Measurements from ENCODE around the gene GDA.
"Not testable (repeated sequence)": the region's sequence is repeated elsewhere in the genome, so short reads cannot be mapped to it uniquely, and the experiment has no call there.

The GDA gene

DNA sequence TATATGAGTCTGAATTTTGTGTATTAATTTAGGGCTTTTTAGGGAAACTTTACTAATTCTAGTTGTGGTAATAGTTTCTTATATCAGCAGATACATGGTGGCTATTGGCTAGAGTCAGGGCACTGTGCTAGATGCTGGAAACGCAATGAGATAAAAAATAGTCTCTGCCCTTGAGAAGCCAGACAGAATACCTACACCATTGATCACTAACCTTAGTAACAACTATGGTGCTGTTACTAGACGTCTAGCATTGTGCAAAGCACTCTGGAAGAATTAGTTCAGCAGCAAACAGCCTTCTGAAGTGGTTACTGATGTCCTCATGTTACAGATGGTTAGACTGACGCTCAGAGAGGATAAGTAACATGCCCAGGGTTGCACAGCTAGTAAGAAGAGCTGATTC is 61.8 kb downstream of the GDA start:
- DNase-seq: no peak

DNA sequence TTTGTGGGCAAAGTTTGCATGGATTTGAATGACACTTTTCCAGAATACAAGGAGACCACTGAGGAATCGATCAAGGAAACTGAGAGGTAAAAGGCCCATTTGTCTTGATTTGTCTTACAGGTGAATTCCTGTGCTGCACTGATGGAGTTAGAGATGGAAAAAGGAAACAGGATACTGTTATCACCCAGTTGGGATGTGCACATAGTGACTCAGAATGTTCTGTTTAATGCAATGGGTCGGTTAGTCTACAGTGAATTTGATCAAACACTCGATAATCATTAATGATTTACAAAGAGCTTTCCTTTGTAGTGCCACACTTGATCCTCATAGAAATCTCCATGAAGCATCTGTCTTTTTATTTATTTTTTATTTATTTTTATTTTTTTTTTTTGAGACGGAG is 64.7 kb downstream of the GDA start:
- no peak for DNase-seq

DNA sequence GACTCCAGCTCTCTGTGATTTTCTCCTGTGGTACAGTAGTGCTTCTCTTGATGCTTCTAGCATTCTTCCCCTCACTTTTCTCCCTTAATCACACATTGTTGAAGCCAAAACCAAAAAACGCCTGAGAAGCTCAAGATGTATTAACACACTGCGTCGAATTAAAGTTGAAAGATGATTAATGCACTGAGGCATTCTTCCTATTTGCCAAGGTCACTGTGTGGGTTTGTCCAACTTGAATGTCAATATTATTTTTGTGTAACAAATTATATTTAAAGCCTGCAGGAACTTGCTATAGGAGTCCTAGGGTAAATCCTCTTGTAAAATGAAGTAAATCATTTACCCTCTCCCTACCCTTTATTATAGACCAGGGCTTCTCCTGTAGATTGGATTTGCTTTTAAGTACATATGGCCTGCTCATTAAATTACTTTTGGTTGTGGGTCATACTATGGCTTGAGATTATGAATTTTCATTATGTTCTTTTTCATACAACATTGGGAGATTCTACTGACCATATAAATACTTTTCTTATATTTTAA is 68.1 kb downstream of the GDA start:
- DNase-seq: no peak

DNA sequence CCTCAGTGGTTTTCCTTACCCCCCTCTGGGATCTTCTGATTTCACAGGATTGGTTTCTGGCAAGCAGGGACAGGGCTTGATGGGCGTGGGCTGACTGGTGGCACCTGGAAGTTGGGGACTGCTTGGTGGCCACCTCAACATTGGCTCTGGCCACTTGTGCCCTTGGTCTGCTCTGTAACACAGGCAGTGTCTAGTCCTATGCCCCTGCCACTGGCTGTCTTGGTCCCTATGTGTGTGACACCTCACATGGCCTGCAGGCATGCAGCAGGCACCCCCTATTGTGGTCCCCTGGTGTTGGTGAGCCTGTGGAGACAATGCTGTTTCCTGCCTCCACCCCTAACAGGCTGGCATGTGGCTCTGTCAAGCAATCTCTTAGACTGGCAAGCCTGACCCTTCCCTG is 71.3 kb downstream of the GDA start:
- DNase-seq: no peak

DNA sequence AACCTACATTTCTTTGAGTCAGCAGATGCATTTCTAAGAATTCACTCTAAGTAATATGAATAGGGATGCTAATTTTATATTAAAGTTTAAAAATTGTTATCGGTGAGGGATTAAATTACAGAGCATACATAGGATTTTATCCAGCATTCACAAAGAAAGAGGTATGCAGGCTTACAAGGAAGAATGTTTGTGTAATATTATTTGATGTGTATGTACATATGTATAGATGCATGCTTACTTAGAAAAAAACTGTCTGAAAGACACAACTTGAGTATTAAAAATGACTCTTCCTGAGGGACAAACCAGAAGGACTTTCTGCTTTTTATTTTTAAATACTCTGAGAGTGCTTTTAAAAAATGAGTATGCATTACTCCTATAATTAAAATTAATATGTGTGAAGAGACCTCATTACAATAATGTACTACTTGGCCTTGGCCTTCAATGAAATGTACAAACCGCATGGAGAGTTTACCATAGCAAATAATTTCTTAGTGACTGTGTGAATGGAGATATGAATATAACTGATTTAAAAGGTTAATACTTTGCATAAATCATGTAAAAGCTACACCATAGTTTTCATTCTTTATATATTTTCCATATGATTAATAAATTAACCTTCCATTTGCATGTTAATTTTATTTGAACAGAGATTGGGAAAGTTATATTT is 77.0 kb downstream of the GDA start:
- DNase-seq: no peak

DNA sequence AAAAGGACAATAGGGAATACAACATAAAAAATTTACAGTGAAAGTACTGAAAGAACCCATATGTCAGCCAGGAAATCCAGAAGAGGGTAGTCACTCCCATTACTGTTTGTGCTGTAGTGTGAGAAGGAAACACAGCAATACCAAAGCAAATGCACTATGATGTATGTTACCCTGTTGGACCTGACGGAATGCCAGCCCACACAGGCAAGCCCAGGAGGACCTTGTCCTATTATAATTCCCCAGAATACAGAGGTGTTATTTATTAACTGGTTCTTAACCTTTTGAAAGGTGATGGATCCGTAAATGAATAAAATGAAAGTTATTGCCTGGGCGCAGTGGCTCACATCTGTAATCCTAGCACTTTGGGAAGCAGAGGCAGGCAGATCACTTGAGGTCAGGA is 79.0 kb downstream of the GDA start:
- no peak for DNase-seq

DNA sequence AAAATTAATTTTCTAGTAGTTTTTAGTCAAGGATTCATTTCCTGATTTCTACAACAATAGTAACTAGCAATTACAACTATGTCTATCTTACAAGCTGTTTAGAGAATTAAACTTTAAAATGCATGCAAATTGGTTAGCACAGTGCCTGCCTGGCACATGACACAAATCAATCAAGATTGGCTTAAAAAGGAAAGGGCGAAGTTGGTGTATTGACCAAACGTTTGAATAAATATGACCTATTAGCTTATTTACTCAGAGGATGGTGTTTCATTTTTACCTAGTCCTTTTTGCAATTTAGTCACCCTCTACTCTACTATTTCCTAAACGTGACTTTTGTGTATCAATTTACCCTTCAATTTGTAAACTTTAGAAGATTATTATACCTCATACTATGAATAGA is 83.5 kb downstream of the GDA start:
- DNase-seq: no peak

DNA sequence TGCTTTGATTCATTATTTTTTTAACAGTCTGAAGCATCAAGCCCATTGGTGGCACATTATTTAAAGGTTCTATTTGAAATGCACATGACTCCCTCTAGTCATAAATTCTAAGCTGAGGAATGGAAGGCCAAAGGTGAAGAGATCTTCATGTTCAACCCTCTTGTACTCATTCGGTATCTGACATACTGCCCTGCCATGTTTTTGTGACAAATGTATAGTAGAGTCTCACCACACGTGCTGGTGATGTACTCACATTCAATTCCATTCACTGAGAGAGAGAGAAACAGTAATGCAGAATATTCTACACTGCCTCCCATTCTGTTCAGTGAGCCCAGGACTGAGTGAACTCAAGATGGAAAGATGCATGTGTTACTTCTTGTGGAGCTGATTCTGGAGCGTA is 98.3 kb downstream of the GDA start:
- no peak for DNase-seq

DNA sequence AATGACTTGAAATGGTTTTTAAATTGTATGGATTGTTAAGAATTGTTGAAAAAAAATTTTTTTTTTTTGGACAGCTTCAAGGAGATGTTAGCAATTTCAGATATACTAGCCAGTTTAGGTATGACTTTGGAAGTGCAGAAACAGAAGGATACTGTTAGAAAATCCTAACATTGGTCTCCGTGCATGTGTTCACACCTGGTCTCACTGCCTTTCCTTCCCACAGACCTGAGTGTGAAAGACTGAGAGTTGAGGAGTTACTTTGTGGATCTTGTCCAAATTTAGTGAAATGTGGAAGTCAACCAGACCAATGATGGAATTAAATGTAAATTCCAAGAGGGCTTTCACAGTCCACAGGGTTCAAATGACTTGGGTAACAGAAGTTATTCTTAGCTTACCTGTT is 102.3 kb downstream of the GDA start:
- no peak for DNase-seq

DNA sequence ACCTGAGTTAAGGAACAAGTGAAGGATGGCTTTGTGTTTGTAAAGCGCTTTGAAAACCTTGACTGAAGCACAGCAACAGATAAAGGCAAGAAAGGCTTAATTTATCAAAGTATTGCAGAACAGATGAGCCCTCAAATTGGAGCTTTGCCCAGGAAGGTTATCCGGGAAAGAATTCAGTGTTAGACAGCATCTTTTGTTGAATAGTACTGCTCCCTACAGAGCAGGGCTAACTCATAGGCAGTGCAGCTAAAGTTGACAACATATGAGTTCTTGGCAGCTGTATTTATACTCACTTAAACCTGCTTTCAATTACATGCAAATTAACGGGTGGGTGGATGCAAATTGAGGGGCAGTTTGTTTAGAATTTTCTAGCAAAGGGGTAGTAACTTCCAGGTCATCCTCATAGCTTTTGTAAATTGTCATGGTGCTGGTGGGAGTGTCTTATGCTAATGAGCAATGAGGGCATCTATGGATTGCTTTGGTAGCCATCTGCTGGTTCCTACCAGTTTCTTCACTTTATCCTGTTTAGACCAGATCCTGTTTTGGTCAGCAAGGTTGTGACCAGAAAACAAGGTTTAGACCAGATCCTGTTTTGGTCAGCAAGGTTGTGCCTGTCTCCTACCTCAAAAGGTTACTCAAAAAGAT is 105.8 kb downstream of the GDA start:
- no peak for DNase-seq

DNA sequence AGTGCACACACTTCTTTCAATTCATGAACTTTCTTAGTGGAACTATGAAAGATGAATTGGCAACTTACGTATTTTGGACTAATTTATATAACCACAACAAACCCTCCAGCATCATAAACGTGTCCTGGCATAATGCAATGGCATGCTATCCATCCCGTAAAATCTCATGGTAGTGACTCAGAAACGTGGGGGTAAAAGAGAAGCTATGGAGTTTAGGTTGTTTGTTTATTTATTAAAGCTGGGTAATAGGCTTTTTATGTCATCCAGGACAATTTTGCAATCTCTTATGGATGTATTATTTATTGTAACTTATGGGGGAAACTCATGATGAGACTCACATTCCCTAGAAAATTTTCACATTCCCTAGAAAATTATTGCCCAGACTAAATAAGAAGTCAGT is 106.3 kb downstream of the GDA start:
- DNase-seq: no peak

DNA sequence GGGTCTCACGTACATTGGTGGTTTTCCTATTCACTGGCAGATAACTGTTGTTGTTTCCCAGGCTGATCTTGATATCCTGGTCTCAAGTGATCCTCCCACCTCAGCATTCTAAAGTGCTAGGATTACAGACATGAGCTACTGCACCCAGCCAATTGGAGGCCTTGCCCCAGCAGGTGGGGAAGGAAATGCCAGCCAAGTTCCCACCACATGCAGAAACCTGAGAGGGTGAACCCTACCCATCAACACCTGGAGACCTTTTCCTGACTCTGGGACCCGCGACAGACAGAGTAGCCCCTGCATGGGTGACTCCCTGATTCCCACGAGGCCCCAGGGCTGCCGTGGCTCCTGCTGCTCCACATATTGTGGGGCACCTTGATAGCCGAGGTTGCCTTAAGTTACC is 107.7 kb downstream of the GDA start:
- DNase-seq: no peak

DNA sequence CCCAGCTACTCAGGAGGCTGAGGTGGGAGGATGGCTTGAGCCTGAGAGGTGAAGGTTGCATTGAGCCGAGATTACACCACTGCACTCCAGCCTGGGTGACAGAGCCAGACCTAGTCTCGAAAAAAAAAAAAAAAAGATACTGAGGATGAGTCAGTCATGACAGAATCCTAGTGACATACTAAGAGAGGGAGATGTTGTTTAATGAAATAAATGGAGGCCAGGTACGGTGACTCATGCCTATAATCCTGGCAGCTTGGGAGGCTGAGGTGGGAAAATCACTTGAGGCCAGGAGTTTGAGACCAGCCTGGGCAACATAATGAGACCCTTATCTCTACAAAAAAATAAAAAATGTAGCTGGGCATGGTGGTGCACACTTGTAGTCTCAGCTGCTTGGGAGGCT is 108.6 kb downstream of the GDA start:
- DNase-seq: no peak

DNA sequence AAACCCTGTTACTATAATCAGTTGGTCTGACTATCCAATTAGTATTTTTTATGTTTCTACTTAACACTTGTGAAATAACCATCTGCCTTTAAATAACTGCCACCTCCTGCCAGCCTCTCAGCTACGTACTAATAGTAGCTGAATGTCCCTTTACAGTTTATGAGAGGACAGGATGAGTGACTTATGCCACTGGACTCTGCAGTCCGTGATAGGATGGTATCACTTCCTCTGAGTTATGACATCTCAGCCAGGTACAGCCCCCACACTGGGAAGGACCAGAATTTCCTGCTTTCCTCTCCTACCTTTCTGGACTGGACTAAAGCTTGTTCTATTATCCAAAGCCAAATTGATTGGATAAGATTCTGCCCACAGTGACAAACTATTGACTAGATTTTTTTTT is 112.8 kb downstream of the GDA start:
- no peak for DNase-seq

DNA sequence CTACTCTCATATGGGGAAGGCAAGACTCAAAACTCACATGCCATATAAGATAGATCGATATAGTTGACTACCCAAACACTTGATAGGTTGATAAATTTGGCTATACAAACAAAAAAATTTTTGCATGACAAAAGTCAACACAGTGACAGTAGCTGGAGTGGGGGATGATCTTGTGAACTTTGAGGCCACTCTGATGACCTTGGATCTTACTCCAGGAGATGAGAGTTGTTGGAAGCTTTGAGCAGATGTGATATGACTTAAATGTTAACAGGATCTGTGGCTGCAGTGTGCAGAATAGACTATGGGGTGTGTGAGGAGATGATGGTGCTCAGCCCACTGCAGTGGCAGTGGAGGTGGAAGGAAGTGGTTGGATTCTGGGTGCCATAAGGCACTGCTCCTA is 114.3 kb downstream of the GDA start:
- DNase-seq: no peak

DNA sequence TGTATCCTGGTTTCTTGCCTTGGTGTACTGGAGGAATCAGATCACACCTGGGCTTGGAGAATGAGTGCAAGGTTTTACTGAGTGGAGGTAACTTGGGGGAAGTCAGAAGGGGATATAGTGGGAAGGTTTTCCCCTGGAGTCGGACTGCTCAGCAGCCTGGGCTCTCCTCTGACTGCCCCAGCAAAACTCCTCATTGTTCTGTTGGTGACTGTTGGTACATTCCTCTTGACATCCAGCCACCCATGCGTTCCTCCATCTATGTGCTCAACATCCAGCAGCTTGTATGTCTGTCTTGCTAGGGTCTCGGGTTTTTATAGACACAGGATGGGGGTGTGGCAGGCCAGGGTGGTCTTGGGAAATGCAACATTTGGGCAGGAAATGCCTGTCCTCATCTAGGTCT is 119.7 kb downstream of the GDA start:
- DNase-seq: no peak

DNA sequence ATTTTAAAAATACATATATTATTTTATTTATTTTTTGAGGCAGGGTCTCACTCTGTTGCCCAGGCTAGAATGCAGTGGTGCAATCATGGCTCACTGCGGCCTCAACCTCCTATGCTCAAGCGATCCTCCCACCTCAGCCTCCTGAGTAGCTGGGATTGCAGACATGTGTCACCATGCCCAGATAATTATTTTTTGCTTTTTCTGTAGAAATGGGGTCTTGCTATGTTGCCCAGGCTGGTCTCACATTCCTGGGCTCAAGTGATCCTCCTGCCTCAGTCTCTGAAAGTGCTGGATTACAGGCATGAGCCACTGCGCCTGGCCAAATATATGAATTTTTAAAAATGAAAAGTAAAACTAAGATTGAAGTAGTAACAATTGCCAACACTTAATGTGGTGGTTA is 121.1 kb downstream of the GDA start:
- not testable (repeated sequence) for DNase-seq

DNA sequence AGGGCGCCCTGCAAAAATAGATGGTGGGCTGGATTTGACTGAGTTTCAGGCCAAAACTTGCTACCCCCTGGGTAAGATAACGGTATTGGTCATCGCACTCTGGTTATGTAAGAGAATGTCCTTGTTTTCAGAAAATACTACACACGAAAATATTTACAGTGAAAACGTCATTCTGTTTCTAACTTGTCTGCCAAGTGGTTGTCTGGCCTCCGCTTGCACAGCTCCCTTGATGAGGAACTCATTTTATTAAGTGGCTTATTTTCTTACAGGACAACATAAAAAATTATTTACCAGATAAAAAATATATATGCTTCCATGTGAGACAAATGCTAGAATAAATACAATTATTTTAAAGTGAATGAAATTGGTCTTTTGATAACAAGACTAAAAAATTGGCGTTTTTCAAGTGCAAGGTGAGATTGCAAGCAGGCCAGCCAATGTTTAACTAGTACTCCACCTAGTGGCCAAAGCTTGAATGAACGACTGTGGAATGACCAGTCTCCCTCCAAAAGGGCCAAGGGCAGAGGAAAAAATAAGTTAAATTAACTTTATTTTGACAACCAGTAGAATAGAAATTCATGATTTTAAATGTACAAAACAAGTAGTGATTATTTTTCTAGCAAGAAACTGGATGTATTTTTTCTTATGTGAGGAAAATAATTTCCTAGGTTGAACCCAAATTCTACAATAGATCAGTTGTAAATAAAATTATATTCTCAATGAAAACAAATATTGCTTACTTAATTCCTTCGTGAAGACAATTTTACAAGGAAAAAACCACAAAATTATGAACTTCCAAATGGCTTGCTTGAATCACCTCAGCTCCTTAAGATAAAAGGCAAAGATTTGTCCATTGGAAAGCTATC is 122.6 kb downstream of the GDA start:
- DNase-seq: no peak

DNA sequence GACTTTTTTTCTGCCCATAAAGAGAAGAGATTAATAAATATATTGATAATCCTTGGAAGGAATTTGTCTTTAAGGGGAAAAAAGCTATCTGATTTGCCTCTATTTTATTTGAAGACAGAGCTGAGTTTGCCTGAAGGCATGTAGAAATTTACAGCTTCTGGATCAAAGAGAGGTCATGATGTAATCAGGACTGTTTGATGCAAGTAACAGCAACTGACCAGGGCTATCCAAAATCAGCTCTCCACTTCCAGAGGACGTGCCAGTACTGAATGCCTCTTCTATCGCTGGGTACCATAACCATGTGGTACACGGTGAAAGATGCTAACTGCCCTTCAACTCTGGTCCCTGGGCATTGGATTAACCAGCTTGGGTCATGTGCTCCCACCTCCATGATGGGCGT is 125.2 kb downstream of the GDA start:
- DNase-seq: no peak

DNA sequence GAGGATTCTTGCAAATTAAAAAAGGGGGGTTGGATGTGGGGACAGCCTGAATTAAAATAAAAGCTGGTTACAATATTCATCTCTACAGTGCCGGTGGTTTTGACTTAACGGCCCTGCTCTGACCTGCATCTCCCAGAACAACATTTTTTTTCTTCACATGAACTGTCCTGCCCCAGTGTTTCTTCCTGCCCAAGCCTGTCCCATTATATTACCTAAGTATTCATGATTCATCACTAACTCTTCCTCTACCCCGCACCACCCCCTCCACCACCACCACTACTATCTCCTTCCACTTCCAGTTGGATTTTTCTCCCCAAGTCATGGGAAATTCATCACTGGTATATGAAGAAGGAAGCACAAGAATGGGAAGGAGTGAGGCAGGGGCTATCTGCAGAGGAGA is 125.7 kb downstream of the GDA start:
- DNase-seq: no peak

DNA sequence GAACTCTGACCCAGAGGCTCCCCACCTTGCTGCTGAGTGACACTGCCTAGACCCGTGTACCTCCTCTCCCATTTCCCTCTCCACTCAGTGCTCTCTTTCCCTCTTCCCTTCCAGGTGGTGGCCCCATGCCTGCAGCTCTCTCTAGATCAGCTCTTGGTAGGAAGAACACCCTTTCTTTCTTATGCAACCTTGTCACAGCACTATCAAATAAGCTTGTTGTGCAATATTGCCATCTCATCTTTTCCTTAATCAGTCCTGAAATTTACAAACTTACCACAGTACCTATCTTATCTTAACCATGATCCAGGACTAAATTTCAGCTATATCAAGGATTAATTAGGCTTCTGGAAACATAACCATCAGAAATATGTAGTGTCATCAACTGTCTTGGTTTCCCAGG is 127.2 kb downstream of the GDA start:
- no peak for DNase-seq

DNA sequence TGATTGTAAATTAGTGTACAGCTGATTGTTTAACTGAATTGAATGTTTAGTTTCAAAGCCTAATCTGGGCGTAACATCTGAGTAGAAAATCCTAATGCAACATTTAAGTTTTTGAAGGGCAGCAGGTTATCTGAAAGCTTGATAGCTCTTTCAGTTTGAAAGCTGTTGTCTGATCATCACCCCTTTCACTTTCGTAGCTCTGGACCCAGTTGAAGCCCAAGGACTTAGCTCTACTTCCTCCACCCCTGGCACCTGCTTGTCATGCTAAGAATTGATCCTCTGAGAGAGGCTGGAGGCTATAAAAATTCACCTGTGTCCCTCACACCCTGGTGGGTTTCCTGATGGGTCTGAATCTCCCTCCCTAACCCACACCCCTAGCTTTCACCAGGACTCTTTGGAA is 129.7 kb downstream of the GDA start:
- no peak for DNase-seq

DNA sequence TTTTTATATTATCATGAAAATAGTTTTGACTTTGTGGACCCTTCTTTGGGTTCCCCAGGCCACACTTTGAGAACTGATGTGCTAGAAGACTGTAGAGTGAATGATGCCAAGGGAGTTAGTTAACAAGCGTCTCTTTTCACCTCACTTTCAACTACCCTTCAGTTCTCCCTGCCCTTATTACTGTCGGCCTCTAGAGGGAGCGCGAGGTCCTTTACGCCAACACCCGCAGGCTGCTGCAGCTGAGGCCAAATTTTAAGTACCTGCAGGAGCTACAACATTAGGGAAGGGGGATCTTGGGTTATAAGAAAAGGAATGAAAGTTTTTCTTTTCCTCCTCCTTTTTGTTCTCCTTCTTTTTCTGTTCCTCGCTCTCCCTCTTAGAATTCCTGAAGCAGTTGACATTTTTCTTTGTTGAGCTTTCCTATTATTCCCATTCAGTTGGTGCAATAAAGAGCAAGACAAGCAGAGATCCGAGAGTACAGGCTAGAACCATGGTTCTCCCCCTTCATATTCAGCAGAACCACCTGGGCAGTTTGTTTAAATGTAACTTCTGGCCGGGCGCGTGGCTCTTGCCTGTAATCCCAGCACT is 131.8 kb downstream of the GDA start:
- peak; percentile 66 for DNase-seq

DNA sequence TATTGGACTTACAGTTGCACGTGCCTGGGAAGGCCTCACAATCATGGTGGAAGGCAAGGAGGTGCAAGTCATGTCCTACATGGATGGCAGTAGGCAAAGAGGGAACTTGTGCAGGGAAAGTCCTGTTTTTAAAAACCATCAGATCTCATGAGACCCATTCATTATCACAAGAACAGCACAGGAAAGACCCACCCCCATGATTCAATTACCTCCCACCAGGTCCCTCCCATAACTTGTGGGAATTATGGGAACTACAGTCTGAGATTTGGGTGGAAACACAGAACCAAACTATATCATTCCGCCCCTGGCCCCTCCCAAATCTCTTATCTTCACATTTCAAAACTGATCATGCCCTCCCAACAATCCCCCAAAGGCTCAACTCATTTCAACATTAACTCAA is 140.2 kb downstream of the GDA start:
- no peak for DNase-seq

Measured in CD4-positive, alpha-beta T cell treated with Interferon gamma for 1 hour (primary cell).